ENCODE results near the gene TPO. TPM values are rescaled to one million over a fixed set of nuclear protein-coding genes. Genes with fewer than 3 reads are reported as not detected.

TPO gene
- total RNA-seq, 2 donors from 2014 or later: 6.0 to 6.5 TPM

DNA sequence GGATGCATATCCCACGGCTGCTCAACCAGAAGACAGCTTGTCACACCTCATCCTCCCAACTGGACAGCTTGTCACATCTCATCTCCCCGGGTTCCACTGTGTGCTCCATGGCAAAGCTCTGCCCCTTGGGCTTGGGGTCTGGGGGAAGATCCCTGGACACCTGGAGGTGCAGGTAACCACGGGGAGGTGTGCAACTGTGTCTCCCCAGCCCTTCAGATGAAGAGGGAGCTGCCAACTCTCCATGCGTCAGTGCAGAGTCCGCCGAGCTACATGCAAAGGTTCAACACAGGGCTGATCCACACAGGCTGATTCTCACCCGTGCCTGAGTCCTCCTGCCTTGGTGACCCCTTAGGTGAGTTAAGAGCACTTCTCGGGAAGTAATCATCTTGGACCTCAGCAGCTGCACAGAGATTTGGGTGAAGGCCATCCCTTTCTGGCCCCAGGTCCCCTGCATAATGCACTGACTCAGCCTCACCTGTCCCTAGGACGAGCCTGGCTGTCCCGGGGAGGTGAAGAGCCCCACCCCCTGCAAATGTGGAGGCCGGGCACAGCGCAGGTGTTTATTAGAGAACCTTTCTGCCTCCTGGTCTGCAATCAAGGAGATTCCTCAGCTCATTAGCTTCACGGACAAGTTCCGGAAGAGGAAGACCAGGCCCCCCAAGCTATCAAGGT is 173.1 kb downstream of the TPO start:
- DNase-seq (ENCODE audit: low spot score): peak; percentile 77
- intact Hi-C loops (cut with DNase I): no loop called here

DNA sequence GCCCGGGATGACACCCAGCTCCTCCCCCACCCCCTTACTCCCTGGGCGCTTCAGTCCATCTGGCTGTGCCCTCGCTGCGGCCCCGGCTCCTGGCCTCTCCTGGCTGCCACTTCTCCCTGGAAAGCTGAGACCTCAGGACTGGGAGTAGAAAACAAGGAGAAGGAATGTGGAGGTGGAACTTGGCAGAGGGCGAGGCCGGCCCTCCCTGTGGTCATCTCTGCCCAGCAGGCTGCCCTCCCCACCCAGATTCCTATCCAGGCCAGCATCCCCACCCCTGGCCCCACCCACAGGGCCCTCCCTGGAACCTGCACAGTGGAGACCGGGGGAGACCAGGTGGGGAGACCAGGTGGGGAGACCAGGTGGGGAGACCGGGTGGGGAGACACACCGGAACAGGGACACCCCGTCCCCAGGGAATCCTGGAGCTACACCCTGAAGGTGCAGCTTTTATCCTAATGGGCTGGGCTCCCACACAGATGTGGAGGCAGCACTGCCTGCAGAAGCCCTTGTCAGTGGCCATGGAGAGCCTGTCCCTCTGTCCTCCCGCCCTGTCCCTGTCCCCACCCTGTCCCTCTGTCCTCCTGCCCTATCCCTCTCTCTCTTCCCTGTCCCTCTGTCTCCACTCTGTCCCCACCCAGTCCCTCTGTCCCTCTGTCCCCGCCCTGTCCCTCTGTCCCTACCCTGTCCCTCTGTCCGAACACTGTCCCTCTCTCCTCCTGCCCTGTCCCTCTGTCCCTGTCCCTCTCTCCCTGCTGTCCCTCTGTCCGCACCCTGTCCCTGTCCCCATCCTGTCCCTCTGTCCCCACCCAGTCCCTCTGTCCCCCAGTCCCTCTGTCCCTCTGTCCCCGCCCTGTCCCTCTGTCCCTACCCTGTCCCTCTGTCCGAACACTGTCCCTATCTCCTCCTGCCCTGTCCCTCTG is 173.9 kb downstream of the TPO start:
- DNase-seq (ENCODE audit: low spot score): no peak
- intact Hi-C loops (cut with DNase I): no loop called here

DNA sequence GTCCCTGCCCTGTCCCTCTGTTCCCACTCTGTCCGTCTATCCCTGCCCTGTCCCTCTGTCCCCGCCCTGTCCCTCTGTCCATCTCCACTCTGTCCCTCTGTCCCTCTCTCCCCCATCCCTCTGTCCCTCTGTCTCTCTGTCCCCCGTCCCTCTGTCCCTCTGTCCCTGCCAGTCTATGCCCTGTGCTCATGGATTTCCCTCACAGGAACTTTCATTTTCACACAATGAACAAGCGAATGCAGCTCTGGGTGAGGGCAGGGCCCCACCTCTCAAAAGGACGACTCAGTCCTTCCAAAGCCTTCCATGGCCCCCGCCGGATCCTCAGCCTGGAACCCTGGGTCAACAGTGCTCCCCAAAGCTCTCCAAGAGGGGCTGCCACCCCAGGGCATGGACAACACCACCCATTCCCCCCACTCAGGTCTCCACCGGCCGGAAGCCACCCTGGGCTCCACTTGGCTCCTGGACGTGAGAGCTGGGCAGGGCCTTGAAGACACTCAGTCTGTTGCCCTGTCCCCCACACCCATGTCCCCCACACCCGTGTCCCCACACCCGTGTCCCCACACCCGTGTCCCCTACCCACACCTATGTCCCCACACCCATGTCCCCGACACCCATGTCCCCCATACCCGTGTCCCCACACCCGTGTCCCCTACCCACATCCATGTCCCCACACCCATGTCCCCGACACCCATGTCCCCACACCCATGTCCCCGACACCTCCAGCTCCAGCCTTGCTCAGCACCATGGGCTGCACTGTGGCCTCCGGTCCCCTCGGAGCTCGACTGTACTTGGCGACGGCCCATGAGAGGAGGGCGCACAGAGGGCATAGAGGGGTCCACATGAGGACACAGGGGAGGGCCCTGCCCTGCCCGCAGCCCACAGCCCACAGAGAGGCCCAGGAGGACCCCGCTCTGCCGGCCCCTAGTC is 175.1 kb downstream of the TPO start:
- peak; percentile 73 for DNase-seq (ENCODE audit: low spot score)
- intact Hi-C loops (cut with DNase I): no loop called here

DNA sequence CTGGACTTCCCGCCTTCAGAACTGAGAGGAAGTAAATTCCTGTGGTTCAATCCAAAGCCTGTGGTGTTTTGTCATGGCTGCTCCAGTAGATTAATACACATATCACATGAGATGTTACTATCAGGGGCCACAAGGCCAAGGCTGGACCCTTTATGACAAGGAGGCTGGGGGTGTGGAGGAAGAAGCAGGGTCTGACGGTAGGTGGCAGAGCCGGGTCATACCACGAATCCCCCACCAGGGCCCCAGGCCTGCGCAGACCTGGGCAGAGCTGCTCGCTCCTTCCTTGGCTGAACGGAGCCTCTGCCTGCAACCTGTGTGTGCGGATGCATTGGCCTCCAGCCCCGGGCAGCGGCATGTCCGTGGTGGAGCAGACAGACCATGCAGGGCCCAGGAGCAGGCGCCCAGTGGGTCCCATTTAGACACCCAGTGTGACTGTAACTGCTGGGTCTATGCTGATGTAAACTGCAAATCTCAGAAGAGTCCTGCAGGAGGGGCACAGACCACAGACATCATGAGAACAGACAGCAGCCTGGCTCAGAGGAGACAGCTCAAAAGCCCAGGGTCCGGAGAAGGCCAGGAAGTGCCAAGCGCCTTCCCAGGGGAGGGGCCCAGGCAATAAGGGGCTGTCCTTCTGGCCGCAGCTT is 175.8 kb downstream of the TPO start:
- intact Hi-C loops (cut with DNase I): no loop called here
- DNase-seq (ENCODE audit: low spot score): no peak

DNA sequence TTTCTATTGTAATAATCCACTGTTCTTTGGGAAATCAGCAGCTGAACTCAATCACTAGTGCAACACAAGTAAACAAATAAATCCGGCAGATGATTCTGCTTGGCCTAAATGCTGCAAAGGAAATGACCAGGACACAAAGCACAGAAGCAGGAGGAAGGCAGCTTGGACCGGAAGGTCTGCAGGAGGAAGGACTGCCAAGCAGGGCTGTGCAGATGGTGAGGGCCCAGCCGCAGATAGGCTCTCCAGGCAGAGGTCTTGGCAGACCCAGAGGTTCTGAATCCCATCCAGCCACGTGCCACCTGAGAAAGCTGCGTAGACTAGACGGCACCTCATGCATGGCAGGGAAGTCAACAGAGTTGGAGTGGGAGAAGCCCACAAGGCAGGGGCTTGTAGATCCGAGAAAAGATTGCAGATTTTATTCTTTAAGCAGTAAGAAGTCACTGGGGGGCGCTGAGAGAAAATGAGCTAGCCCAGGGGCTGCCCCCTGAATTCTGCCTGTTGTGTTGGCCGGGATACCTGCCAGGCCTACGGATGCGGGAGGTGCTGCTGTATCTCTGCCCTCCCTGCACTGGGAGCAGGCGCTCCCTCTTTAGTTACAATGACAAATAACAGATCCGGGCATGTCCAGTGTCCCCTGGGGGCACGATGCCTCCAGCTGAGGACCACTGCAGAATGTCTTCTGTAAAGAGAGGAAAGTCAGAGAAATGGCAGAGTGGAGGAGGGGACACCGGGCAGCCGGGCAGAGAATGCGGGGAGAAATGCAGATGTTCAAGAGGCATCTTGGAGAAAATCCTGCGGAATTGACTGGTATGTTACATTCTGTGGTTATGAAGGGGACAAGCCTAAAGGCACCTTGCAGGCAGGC is 177.6 kb downstream of the TPO start:
- intact Hi-C loops (cut with DNase I): loop anchor here (5.0 to 10.0 kb wide), 3 partner anchors 154 to 224 kb away; partner anchors contain the start of gene PXDN (in 1 of the 2)
- peak; percentile 68 for DNase-seq (ENCODE audit: low spot score)

DNA sequence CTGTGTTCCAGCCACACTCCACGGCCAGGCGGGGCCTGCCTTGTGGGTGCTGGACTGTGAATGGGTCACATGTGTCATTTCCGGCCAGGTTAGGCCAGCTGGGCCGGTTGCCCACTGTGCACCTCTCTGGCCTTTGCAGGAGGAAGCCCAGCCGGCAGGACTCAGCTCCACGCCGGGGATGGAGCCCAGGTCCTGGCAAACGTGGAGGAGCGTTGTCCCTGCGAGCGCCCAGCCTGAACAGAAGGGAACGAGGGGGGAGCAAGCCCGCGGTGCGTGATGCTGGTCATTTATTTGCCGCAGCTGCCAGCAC is 178.2 kb downstream of the TPO start:
- peak; percentile 82 for DNase-seq (ENCODE audit: low spot score)
- intact Hi-C loops (cut with DNase I): loop anchor here (5.0 to 10.0 kb wide), 3 partner anchors 153 to 223 kb away; partner anchors contain the start of gene PXDN (in 1 of the 2)
